ENCODE measurements around the gene MMP24.
"Not testable (repeated sequence)": the region's sequence is repeated elsewhere in the genome, so short reads cannot be mapped to it uniquely, and the experiment has no call there.

MMP24 gene

DNA sequence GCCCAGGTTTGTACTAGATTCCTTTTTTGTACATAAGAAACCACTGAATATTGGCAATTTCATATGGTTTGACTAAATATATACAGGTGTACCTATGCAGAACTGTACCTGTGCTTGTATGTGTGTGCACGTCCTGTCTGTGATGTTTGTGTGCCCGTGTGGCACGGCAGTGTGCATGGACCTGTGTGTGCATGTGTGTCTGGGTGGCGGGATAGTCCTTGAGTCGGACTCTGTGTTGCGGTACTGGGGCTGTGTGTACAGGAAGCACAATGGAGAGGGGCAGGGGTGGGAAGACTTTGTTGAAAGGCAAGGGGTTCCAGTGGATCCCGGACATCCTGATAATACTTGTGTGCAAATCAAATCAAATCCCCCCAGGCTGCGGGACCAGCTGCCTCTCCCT is 69.2 kb downstream of the MMP24 start:
- no peak for DNase-seq

DNA sequence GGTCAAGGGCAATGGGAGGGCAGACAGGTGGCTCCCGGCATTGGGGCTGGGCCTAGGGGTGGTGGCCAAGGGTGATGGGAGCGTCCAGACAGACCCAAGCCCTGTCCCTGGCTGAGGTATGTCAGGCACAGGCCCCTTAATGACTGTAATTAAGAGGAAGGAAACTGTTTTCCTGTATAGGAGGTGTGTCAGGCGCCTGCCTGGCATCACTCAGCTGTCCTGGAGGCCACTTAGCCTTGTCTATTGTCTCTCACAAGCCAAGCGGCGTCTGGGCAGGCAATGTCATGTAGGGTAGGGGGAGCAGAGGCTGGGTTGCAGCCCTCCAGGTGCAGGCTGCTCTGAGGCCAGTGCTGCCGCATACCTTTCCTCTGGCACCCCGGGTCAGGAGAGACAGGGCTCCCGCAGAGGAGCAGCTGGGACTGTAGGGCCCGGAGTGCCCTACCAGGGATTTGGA is 69.6 kb downstream of the MMP24 start:
- no peak for DNase-seq

DNA sequence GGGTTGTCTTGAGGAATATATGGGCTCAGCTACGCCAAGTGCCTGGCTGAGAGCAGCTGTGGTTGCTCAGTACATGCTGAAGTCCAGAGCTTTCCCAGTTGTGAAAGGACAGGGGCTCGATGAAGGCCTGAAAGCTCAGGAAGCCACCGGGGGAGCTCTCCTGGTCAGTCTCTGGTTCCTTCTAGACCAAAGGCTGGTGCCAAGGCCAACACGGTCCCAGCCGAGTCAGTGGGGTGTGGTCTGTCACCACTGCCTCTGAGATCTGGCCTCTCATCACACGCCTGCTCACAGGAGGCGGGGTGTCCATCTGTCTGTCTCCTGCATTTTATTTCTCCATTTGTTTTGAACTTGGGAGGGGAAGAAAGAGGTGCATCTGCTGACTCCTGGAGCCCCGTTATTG is 70.7 kb downstream of the MMP24 start:
- DNase-seq: no peak

DNA sequence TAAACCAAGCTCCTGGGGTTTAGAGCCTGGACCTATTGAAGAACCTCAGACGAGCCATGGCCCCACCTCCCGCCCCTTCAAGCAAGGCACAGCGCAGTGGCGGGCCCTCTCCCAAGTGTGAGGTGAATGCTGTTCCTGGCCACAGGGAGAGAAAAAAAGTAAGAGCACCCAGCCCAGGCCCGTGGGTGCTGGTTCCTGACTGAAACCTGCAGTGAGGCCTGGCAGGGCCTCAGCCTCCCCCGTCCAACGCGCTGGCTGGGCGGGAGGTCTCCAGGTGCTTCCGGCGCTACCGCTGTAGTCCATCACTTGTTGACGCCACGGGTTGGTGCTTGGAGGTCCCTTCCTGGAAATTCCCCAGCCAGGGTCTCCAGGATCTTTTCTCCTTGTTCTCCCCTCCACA is 71.2 kb downstream of the MMP24 start:
- DNase-seq: no peak

DNA sequence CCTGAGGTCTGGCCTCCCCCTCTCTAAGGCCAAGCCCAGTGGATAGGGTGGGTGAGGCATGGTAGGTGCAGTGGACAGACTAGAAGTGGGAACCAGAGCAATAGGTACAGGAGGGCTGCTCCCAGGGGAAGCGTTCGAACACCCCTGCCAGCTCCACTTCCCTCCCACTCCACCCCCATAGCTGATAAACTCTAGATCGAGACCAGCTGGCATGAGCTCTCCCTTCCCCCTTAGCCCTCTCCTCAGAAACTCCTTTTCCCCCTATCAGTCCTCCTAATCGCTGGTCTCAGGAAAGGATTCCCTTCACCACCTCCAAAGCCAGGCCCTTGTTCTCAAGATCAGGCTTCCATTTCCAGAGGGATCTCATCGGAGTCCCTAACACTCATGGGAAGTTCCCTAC is 71.8 kb downstream of the MMP24 start:
- no peak for DNase-seq

DNA sequence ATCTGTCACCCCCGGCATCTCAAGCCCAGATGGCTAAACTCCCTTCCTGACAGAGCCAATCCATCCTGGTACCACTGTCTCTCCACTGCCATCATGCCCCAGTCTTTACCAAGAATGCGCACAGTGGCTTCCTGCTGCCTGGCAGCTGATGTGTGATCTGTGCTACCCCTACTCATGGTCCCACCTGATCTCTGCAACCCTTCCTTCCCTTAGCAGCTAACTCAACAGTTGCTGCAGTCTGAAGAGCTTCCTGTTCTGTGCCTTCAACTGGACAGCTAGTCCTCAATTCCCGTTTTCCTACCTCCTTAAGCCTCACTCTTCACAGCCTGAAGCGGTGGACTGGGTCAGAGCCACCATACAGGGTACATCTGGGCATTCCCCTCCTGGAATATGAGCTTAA is 73.3 kb downstream of the MMP24 start:
- no peak for DNase-seq

DNA sequence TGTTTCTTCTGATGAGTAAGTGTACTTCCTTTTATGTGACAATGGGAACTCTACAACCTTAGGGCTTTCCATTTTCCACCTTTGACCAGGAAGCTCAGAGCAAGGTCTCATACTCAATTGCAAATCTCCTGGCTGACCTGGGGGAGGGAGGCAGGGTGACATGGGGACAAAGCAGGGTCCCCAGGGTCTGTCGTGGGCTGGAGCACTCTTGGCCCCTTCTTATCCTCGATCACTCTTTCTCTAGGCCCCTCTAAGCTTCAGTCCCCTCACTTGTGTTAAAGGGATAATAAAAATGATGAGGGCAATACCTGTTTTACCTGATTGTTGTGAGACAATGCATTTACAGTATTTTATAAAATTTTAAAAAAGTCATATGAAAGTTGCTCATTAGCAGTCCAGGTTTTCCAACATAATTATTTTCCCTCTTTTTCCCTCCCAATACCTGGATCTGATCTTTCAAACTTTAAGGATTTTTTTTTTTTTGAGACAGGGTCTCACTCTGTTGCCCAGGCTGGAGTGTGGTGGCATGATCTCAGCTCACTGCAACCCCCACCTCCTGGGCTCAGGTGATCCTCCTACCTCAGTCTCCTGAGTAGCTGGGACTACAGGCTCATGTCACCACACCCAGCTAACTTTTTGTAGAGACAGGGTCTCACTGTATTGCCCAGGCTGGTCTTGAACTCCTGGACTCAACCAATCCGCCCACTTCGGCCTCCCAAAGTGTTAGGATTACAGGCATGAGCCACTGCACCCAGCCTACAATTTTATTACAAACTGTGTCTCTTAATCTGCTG is 74.2 kb downstream of the MMP24 start:
- DNase-seq: no peak

DNA sequence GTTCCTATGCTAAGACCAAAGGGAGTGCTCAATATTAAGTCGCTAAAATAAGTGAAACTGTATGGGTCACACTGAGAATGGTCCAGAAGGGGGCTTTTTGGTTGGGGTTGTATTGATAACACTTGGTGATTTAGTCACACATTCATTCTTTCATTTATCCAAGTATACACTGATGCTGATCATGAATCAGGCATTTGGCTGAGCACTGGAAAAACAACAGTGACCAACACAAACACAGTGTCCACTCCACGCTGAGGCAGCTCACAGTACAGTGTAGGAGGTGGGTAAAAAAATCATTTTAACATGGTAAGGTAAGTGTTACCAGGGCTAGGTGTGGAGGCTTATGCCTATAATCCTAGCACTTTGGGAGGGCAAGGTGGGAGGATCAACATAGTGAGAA is 74.9 kb downstream of the MMP24 start:
- DNase-seq: no peak

DNA sequence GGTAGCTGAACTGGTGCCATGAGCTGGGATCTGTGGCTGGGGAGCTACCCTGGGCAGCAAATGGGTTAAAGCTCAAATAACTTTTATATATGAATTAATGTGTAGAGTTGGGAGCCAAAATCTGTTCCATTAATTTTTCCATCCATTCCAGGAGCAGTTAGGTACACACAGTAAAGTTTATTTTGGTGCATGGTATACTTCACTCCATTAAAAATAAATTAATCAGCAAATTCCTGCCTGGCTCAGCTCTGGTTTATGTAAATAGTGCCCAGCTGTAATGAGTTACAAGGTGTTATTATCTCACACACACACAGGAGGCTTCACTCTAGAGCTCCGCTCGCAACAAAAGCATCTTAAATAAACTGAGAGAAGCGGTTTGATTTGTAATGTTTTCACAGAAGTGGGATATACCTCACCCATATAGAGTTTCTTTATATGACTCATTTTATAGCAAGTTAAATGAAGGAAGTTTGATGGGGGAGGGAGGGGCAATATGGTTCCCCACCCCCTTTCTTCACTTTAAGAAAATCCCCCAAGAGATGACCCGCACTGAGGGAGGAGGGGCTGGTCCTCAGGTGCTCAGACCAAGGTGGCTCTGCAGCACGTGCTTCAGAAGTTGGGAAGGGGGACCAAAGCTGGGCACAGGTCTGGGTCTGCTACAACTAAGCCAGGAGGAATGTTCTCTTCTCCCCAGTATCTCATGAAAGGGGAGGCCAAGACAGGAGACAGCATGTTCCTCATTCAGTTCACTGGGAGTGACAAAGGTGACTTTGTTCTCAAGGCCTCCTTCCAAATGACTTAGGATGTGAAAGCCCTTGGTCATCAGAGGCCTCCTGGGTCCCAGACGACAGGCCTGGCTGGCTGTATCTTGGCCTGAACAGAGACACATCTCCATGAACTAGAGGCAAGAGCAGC is 76.2 kb downstream of the MMP24 start:
- DNase-seq: no peak

DNA sequence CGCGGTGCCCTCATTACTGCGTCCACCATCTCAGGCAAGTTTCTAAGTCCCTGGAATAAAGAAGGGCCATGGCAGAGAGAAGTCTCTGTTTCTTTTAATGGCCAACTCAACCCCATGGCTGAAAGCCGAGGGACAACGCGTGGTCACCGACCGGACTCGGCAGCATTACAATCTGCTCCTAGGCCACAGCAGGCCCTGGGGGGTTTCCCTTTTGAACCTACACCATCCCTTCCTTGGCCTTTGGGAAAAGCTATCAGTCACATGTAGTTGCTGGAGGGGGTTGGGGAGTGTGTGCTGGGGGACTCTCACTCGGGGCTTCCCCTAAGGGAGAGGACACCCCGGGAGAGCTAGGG is 76.9 kb downstream of the MMP24 start:
- DNase-seq: no peak

DNA sequence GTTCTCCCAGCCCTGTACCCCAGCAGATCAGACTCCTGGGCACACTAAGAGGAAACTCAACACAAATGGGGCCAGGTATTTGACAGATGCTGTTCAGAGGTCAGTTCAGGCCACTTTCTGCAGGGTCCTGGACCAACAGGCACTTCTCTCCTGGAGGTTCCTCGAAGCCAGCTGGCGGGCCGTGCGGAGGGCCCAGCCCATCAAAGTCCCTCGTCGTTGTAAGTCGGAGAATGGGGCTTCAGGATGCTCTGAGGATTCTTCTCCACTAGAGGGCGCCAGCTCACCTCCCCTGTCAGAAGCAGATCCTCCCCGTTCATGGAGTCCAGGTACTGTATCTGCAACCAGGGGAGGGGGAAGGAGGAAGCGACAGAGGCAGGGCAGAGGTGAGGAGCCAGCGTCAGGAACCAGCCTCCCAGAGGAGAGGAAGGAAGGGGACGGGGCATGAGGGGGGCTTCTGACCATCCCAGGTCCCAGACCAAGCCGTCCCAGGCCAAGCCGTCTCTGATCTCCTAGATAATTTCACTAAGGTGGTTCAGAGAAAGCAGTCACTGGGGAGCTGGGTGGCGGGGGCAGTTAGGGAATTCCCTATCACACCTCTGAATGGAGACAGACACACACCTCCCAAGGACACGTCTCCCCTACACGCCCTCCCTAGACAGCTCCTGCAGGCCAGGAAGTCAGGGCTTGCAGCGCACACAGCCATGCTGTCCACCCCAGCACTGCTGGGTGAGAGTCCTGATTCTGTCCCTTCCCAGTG is 77.4 kb downstream of the MMP24 start:
- peak; percentile 80 for DNase-seq

DNA sequence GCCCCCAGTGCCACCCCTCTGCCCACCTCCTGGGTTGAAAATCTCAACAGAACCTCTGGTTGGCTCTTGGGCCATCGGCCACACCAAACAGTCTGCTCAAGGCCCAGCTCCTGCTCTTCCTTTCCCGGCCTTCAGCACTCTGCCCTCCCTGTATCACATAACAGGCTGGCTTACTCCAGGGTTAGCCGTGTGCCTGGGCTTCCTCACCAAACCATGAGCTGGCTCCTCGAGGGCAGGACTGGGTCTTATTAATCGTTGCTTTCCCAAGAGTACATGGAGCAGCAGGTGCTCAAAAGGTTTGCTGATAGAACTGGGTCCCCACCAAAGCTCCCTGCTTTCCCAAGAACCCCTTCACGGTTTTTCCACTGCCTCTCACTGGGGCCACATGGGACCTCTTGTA is 78.5 kb downstream of the MMP24 start:
- no peak for DNase-seq

DNA sequence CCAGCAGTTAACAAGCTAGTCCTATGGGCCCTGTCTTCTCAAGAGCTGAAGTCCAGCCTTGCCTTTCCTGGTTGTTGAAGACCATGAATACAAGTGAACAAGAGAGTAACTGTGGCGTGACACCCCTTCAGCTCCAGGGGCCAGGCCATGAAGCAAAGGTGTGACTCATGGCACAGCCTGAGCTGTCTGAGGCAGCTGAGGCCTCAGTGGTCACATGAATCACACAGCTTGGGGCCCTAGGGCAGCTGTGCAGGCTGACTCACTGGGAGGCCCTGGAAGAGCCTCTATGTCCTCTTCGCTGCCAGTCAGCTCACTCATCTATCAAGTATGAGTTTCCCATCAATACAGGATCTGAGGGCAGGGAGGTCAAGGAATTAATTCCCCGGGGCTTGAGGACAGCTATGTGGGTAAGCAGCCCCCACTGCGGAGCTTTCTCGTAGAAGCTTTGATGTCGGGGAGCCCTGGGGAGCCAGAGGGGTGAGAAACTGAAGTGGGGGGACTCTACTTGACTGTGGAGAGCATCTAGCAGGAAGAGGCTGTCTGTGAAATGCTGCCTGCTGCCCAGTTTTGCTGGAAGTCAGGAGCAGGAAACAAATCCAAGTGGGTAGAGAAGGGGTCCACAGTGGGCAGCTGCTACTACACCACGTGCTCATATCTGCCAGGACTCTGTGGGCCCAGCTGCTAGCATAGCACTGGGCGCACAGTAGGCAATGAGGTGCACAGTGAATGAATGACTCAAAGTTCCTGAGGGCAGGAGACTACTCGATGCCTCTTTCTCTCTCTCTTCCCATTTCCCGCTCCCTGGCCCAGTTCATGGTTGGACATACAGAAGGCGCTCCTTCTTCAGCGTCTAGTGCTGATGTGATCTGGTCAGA is 79.4 kb downstream of the MMP24 start:
- no peak for DNase-seq

DNA sequence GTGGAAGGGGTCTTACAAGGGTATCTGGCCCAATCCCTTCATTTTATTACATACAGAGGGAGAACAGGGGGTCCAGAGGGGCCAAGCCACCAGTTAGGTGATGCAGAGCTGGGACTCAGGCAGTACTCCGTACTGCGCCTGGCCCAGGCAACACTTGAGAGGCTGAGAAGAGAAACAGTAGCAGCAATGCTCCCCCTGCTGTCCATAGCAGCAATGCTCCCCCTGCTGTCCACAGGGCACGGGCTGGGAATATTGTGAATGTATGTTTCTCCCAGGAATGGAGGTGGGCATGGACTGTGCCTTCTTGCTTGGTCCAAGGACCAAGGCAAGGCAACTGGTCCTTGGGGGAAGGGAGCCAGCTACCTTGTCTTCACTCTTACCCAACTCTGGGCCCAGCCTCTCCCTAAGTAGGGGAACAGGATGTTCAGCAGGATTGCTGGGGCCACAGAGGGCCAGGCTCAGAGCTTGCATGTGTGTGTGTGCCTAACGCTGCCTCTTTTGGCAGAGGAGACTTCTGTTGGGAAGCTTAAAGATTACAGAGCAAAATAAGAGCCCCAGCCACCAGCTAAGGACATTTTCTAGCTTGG is 80.5 kb downstream of the MMP24 start:
- DNase-seq: peak; percentile 63

DNA sequence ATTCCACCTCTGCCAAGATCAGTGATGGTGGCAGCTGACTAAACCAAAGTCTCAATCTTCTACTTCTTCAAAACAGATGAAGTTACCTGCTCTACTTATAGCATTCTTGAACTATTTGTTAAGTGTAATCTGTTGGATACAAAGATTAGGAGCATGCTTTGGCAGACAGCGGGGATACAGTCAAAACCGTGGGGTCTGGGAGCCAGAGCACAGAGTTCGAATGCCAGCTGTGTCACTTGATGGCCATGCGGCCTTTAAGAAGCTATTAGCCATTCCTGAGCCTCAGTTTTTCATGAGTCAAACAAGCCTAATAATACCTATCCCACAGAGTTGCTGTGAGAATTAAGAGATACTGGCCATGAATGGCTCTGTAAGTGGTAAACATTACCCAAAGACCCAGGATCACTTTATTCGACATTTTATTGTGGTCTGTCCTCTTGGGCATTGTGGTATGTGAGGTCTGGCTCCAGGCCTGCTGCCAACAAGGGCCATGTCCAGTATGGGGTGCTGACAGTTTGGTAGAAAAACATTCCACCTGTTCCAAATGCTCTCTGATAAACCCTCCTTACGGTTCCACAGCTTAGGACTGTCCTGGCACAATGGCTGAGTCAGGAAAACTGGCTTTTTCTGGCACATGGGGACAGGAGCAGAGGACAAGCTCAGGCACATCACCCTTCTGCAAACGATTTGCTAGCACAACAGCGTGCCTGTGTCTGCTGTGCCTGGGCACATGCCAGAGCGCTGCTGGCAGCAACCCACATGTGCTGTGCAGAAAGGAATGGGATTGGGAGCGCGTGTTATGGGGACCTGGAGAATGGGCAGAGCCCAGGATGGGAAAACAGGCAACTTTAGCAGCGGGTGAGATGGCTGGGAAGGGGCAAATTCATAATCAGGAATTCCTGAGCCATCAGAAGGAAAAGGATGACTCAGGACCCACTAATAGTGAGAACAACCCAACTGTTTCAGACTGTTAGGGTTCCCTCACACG is 81.5 kb downstream of the MMP24 start:
- no peak for DNase-seq

DNA sequence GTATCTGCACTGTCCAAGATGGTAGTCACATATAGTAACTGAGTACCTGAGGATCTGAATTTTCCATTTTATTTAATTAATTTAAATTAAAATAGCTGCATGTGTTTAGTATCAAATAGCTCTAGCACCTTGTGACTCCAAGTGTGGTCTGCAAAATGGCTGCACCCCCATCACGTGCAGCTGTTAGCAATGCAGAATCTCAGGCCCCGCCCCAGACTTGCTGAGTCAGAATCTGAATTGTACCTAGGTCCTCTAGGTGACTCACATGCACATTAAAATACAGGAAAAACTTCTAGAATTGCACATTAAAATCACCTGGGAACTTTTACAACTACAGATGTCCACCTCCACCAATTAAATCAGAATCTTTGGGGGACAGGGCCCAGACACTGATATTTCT is 84.9 kb downstream of the MMP24 start:
- DNase-seq: no peak

DNA sequence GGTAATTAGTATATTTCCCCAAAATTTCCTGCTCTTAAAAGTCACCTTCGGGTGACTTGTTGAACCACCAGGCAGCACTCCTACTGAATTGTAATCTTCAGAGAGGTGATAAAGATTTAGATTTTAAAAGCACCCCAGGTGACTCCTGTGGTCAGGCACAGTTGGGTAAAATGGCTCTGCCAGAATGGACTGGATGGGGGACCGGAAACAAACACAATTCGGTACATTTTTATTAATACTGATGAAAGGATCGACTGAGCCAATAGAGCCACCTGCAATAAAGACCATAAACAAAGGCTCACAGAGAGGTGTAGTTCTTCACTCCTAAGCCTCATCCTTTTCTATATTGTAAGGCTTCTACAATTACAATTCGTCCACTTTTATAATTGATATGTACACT is 85.3 kb downstream of the MMP24 start:
- no peak for DNase-seq

DNA sequence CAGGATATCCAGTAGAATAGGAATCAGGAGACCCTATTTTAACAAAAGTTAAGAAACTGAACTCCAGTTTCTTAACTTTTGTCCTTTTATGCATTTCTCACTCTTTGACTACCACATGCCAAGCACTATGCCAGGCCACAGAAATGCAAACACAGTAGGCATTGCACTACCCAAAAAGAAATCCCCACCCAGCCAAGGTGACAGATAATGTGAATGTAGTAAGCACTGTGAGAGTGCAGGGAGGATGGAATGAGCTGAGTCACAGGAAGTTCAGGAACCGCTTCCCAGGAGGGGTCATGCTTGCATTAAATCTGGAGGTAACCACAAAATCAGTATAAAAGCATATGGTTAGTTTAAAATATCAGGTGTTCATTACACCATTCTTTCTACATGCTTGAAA is 85.8 kb downstream of the MMP24 start:
- no peak for DNase-seq

DNA sequence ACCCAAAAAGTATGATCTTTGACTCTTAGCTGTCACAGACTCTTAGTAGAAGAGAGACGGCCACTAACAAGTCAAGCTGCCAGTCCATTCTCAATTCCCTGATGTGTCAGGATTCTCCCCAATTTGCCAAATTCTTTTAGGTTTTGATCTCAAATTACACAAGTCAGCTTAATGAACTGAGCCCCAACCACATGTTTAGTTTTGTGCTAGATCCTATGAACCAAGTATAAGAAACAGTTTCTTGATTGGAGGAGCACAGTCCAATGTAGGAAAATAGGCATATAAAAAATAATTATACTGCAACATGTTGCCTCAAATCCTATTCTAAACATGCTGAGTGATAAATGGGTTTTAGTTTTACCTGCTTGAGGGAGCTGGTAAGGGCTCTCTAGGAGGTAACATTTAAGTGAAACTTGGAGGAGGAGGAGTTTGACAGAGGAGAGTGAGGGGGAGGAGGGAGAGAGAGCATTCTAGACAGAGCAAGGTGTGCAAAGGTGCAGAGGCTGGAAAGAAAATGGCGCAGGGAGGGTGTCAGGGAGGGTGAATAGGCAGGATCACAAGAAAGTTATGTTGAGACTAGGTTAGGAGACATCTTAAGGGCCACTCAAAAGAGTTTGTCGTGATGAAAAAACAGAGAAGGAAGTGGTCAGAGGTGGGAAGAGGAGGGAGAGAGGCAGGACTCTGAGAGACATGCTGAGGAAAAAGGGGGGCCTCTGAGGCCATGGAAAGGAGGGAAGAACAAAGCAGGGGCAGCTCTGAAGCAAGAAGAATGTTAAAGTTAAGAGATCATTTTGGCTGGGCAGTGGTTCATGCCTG is 88.5 kb downstream of the MMP24 start:
- no peak for DNase-seq

DNA sequence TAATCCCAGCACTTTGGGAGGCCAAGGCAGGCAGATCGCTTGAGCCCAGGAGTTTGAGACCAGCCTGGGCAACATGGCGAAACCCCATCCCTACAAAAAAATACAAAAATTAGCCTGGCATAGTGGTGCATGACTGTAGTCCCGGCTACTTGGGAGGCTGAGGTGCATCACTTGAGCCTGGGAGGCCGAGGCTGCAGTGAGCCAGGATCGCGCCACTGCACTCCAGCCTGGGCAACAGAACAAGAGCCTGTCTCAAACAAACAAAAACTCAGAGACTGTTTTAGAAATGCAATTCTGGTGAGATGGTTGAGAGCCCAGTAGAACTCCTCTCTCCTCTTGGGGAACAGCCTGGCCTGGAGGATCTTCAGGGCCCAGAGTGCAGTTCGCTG is 89.1 kb downstream of the MMP24 start:
- DNase-seq: not testable (repeated sequence)
